Measurements from ENCODE around the gene ANKRD27. TPM values are rescaled to one million over a fixed set of nuclear protein-coding genes. Genes with fewer than 3 reads are reported as not detected.

ANKRD27 gene
- total and polyA plus RNA-seq, 12 donors, result 7.6 to 24.5 (median 18.6) TPM

- ATAC-seq (peak in 7 of 8 donors; percentile 51 to 84 (median 76)), DNase-seq (peak in 1 of 2 donors; percentile 34)
- intact Hi-C loops (cut with DNase I), result loop anchor here in 8 of 10 donors (1.0 to 10.0 kb wide), 8 partner anchors 225 to 285 kb away; partner anchors contain the start of gene ZNF507 (in 1 of the 8)
Observed at GRCh38 chr19:32570081-32570785, 104.7 kb downstream of the ANKRD27 start.

GRCh38 chr19:32567486-32567885 lies 107.5 kb downstream of the ANKRD27 start:
- TF ChIP-seq, protein P1, sequence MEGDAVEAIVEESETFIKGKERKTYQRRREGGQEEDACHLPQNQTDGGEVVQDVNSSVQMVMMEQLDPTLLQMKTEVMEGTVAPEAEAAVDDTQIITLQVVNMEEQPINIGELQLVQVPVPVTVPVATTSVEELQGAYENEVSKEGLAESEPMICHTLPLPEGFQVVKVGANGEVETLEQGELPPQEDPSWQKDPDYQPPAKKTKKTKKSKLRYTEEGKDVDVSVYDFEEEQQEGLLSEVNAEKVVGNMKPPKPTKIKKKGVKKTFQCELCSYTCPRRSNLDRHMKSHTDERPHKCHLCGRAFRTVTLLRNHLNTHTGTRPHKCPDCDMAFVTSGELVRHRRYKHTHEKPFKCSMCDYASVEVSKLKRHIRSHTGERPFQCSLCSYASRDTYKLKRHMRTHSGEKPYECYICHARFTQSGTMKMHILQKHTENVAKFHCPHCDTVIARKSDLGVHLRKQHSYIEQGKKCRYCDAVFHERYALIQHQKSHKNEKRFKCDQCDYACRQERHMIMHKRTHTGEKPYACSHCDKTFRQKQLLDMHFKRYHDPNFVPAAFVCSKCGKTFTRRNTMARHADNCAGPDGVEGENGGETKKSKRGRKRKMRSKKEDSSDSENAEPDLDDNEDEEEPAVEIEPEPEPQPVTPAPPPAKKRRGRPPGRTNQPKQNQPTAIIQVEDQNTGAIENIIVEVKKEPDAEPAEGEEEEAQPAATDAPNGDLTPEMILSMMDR (IDR thresholded peaks at IDR 0.05), result no peak
- Histone ChIP-seq H3K27me3 (peaks cover 0 to 40% (median 32%) of the 10 kb centered on the region in 7 donors), H3K36me3 (no peaks in the 10 kb centered on the region), H3K27ac (no peak overlapping the region), H3K4me3 (no peak overlapping the region), H3K4me1 (peaks cover 0 to 3% (median 0%) of the 10 kb centered on the region in 9 donors), H3K9me3 (no peaks in the 10 kb centered on the region)
- WGBS, 2 donors, result 91 to 96% methylated on average over 9 of the region's 9 CpGs
- no peak for DNase-seq
- ATAC-seq, result no peak
- intact Hi-C loops (cut with DNase I), result loop anchor here in 4 of 10 donors (5.0 to 10.0 kb wide), 3 partner anchors 230 to 273 kb away; no protein-coding TSS in a partner anchor

More at GRCh38 chr19:32570081-32570785, 104.7 kb downstream of the ANKRD27 start:
- no peaks in the 10 kb centered on the region for H3K36me3 ChIP-seq
- H3K4me3 ChIP-seq, result no peak overlapping the region
- TF ChIP-seq, protein P1 (IDR thresholded peaks at IDR 0.05), result peak; percentile 14 to 76 (median 64)
- peaks cover 0 to 40% (median 32%) of the 10 kb centered on the region in 7 donors for H3K27me3 ChIP-seq
- H3K9me3 ChIP-seq, result no peaks in the 10 kb centered on the region
- H3K4me1 ChIP-seq, result peaks cover 0 to 3% (median 0%) of the 10 kb centered on the region in 9 donors
- WGBS, 2 donors, result 33 to 36% methylated on average over 15 of the region's 15 CpGs
- H3K27ac ChIP-seq, result no peak overlapping the region

- TF ChIP-seq, protein P1 (IDR thresholded peaks at IDR 0.05), result no peak
- Histone ChIP-seq H3K27me3 (peaks cover 0 to 40% (median 31%) of the 10 kb centered on the region in 7 donors), H3K4me3 (no peak overlapping the region), H3K27ac (no peak overlapping the region), H3K4me1 (peaks cover 0 to 3% (median 0%) of the 10 kb centered on the region in 9 donors), H3K9me3 (no peaks in the 10 kb centered on the region), H3K36me3 (no peaks in the 10 kb centered on the region)
- ATAC-seq, result no peak
- DNase-seq, result no peak
- intact Hi-C loops (cut with DNase I), result loop anchor here in 4 of 10 donors (5.0 to 10.0 kb wide), 3 partner anchors 229 to 272 kb away; no protein-coding TSS in a partner anchor
- 60 to 66% methylated on average over 5 of the region's 5 CpGs for WGBS, 2 donors
Observed at GRCh38 chr19:32566246-32566830, 108.6 kb downstream of the ANKRD27 start.

DNA sequence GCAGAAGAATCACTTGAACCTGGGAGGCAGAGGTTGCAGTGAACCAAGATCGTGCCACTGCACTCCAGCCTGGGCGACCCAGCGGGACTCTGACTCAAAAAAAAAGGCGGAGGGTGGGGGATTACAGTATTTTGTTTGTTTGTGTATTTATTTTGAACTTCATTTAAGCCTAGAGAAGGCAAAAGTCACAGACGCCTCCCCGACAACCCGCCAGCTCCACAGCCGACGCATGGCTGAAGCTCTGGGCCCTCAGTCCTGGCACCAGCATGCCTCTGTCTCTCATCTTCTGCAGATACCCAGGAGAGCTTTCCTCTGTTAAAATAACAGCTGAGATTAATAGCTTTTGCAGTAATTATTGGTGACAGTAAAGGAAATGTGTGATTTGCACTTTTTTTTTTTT lies 111.2 kb downstream of the ANKRD27 start:
- H3K9me3 ChIP-seq, result no peaks in the 10 kb centered on the region
- no peak overlapping the region for H3K4me3 ChIP-seq
- WGBS, 2 donors, result 91 to 95% methylated on average over 9 of the region's 9 CpGs
- ATAC-seq (no peak), DNase-seq (no peak)
- peaks cover 0 to 28% (median 13%) of the 10 kb centered on the region in 7 donors for H3K27me3 ChIP-seq
- no peaks in the 10 kb centered on the region for H3K4me1 ChIP-seq
- no peak overlapping the region for H3K27ac ChIP-seq
- TF ChIP-seq, protein P1 (IDR thresholded peaks at IDR 0.05), result no peak
- no peaks in the 10 kb centered on the region for H3K36me3 ChIP-seq
- intact Hi-C loops (cut with DNase I), result loop anchor here in 3 of 10 donors (10.0 kb wide), 2 partner anchors 229 to 269 kb away; no protein-coding TSS in a partner anchor

Data from heart right ventricle (tissue), 16 donors.